ENCODE measurements around the gene NPAS3.

Gene NPAS3

DNA sequence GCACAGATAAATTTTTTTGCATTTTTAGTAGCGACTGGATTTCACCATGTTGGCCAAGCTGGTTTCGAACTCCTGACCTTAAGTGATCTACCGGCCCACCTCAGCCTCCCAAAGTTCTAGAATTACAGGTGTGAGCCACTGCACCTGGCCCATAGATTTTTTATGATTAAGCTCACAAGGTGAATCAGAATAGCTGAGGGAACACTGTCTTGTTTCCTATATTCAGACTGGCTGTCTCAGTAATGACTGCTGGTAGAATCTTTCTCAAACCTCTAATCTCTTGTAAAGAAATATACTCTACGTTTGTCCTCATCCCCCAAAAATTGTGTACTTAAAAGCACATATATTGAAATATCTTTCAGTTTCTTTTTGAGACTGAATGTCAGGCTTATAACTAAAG lies 650.1 kb downstream of the NPAS3 start:
- no peak for DNase-seq (ENCODE audit: extremely low spot score)
- TF ChIP-seq, protein P1, sequence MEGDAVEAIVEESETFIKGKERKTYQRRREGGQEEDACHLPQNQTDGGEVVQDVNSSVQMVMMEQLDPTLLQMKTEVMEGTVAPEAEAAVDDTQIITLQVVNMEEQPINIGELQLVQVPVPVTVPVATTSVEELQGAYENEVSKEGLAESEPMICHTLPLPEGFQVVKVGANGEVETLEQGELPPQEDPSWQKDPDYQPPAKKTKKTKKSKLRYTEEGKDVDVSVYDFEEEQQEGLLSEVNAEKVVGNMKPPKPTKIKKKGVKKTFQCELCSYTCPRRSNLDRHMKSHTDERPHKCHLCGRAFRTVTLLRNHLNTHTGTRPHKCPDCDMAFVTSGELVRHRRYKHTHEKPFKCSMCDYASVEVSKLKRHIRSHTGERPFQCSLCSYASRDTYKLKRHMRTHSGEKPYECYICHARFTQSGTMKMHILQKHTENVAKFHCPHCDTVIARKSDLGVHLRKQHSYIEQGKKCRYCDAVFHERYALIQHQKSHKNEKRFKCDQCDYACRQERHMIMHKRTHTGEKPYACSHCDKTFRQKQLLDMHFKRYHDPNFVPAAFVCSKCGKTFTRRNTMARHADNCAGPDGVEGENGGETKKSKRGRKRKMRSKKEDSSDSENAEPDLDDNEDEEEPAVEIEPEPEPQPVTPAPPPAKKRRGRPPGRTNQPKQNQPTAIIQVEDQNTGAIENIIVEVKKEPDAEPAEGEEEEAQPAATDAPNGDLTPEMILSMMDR (IDR thresholded peaks at IDR 0.05; ENCODE audit: control extremely low read depth, extremely low read depth, low read depth, missing control alignments): no peak
- POLR2A ChIA-PET: no interaction called here
- CTCF ChIA-PET: interaction anchor here (0.9 to 1.2 kb wide), 2 partner anchors 11 to 17 kb away, joined by 3 to 5 read pairs; no protein-coding TSS in a partner anchor

DNA sequence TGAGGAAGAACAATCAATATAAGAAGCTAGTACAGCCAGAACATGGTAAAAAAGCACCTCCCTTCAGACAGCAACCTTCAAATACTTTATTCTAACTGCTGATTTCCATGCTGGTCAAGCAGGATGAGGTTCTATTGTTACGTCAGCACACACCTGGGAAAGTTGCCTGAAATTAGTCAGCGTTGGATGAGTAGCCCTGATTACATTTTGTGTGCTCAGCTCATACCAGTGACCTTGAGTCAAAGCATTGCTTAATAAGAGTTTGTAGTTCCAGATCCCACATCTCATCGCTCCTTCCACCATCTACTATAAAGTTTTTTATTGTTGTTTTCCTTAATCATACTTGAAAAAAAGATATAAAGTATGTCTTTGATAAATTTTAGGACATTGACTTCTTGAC lies 650.7 kb downstream of the NPAS3 start:
- ChIA-PET POLR2A (no interaction called here), CTCF (interaction anchor here (1.1 to 1.2 kb wide), 2 partner anchors 10 to 16 kb away, joined by 3 read pairs; no protein-coding TSS in a partner anchor)
- TF ChIP-seq, protein P1 (IDR thresholded peaks at IDR 0.05; ENCODE audit: control extremely low read depth, extremely low read depth, low read depth, missing control alignments): no peak
- no peak for DNase-seq (ENCODE audit: extremely low spot score)

DNA sequence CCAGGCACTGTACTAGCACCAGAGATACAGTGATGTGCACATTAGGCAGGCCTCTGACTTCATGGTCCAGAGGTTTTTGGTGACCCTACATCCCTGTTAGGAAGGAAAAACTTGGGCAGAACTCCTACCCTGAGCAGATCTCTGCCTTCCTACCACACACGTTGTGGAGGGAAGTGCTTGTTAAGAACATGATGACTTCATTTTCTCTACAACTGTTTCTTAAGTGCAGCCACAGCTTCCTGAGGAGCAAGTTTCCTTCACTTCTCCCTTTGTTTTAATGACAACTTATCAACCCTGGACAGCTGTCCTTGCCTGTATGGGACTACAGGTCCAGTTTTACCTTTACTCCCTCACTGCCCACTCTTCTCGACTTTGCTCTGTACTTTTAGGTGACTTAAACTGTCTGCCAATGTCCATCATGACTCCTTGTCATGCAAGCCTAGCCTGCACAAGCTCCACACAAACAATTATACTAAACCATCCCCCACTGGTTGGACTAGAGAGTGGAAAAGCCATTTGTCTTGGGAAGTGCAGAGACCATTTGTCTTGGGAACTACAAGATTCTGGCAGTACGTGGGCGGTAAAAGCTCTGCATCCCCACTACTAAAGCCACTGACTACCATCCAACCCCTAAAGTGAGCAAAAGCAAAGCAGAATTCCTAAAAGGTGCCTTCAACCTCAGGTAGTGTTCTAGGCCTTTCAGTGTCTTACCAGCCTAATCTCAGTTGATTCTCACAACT lies 652.4 kb downstream of the NPAS3 start:
- ChIA-PET CTCF (no interaction called here), POLR2A (no interaction called here)
- no peak for DNase-seq (ENCODE audit: extremely low spot score)
- TF ChIP-seq, protein P1 (IDR thresholded peaks at IDR 0.05; ENCODE audit: control extremely low read depth, extremely low read depth, low read depth, missing control alignments): no peak

DNA sequence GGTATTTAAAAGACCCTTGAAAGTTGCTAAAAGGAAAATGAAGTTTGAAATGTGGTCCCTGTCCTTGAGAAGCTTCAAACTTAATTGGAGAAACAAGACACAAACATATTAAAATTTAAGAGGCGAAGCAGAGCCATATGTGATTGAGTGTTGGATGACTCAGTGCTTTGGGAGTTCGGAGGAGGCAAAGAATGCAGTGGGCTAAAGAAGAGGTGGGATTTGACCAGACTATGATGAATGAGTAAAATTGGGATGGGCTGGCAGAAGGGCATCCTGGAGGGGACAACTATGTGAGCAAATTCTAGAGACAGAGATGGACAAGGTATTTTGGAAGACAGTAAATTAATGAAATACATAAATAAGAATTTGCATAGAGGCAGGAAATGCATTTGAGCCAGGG lies 653.6 kb downstream of the NPAS3 start:
- TF ChIP-seq, protein P1 (IDR thresholded peaks at IDR 0.05; ENCODE audit: control extremely low read depth, extremely low read depth, low read depth, missing control alignments): no peak
- ChIA-PET POLR2A (no interaction called here), CTCF (no interaction called here)
- no peak for DNase-seq (ENCODE audit: extremely low spot score)

DNA sequence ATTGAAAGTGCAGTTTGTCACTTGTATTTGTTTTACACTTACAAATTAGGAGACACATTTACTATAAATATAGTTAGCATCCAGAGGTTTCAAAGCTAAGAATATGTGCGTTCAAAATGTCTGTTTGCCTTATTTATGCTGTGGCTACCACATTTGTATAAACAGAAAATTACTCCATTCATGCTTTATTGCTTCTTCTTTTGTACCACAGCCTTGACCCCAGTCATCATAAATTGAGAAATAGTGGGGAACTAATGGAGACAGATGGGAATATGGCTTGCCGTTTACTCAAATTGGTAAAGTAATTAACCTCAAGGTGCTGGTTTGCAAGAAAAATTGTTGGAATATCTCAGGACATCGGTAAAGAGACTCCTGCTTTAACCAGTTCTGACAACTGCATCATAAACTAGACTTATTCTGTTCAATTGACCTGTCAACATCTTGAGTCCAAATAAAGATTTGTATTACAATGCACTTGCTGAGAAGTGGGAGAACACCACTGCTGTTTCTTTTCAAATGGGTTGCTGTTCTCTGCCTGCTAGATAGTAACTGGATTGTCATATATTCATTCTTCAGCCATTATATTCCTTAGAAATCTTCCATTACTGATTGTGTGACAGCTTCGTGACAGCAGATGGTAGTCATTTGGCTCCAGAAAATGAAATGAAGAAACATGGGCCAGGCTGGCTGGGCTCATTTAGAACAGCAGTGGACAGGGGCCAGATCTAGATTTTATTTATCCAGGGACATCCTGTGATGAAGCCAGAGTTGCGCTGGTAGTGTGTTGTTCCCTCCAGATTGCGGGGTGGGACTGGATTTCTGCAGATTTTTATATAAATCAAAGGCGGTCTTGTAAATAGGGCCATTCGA lies 657.8 kb downstream of the NPAS3 start:
- ChIA-PET POLR2A (no interaction called here), CTCF (interaction anchor here (1.0 to 1.8 kb wide), 2 partner anchors 11 to 22 kb away, joined by 3 to 4 read pairs; no protein-coding TSS in a partner anchor)
- TF ChIP-seq, protein P1 (IDR thresholded peaks at IDR 0.05; ENCODE audit: control extremely low read depth, extremely low read depth, low read depth, missing control alignments): no peak
- DNase-seq (ENCODE audit: extremely low spot score): no peak

DNA sequence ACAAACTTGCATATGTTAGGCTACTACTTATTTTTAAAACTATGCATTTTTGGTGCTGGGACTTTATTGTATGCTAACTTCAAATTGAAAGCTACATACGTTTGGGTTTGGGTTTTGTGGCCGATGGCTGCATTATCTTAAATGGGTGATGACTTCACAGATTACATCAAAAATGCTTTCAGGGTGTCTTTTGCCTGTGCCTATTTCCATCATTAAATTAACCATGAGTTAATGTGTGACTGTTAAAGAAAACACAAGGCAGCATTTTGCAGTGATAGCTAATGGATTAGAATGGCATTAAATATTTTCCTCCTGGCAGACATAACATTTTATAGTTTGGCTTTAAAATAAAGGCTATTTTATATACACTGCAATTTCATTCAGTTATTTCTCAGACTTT lies 659.9 kb downstream of the NPAS3 start:
- ChIA-PET POLR2A (no interaction called here), CTCF (no interaction called here)
- TF ChIP-seq, protein P1 (IDR thresholded peaks at IDR 0.05; ENCODE audit: control extremely low read depth, extremely low read depth, low read depth, missing control alignments): no peak
- DNase-seq (ENCODE audit: extremely low spot score): no peak
